Measurements from ENCODE around the gene ZNF423.

DNA sequence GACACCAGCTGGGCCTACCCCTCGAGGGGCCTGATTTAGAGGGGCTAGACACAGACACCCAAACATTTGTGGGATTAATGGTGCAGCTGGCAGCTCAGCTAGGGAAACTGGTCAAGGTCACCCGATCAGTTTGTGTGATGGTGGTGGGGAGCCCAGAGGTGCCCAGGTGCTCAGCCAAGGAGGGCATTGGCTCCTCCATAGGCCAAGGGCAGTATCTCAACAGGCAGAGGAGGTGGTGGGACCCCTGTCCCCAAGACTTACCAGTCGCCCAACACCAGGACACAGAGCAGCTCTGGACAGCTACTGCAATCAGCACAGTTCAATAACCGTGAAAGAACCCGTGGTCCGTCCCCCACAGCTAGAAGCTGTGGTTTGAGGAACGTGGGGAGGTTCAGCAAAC, 361.4 kb downstream of the ZNF423 start:
- TF ChIP-seq, protein P1, sequence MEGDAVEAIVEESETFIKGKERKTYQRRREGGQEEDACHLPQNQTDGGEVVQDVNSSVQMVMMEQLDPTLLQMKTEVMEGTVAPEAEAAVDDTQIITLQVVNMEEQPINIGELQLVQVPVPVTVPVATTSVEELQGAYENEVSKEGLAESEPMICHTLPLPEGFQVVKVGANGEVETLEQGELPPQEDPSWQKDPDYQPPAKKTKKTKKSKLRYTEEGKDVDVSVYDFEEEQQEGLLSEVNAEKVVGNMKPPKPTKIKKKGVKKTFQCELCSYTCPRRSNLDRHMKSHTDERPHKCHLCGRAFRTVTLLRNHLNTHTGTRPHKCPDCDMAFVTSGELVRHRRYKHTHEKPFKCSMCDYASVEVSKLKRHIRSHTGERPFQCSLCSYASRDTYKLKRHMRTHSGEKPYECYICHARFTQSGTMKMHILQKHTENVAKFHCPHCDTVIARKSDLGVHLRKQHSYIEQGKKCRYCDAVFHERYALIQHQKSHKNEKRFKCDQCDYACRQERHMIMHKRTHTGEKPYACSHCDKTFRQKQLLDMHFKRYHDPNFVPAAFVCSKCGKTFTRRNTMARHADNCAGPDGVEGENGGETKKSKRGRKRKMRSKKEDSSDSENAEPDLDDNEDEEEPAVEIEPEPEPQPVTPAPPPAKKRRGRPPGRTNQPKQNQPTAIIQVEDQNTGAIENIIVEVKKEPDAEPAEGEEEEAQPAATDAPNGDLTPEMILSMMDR (IDR thresholded peaks at IDR 0.05), result no peak
- TF ChIP-seq POLR2A (IDR thresholded peaks at IDR 0.05), result no peak
